Measurements from ENCODE around the gene MCM3AP. TPM values are rescaled to one million over a fixed set of nuclear protein-coding genes. Genes with fewer than 3 reads are reported as not detected.

MCM3AP gene
- total RNA-seq, 1 donor from 2014 or later: 92.2 TPM

DNA sequence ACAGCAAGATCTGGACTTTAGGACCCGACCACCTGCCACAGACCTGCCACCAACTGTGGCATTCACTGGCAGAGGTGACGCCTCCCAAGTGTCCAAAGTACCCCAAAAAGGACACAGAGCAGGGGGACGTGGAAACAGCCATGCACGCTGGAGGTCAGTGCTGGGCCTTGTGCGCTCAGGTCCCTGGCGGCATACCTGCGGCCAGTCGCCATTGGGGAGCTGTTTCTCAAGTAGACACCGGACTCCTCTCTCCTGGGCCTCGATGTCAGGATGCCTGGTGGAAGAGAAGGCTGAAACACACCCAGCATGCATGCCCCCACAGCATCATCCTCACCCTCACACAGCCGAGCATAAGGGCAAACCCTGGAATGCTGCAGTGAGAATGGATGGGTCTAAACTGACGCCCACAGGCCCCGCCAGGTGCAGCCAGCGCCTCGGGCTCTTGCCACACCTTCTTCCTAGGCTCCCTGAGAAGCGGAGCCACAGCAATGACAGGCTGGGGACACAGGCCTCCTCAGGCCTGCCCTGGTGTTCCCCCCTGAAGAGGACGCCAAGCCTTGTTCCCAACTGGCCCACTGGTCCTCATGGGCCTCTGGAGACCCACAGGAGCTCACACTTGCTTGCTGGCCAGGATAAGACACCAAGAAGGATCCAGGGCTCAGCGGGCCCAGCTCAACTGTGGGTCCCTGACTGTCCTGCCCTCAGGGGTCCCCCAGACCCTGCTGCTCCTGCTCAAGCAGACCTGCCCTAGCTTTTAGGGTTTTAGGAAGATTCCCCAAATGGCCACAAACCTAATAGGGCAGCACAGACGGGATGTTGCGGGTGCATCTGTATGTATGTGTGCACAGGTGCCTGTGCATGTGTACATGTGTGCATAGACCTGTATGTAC, 93.5 kb downstream of the MCM3AP start:
- no peaks in the 10 kb centered on the region for H3K9me3 ChIP-seq
- peaks cover 62% of the 10 kb centered on the region for H3K36me3 ChIP-seq
- no peak overlapping the region for H3K27ac ChIP-seq
- H3K4me1 ChIP-seq: no peaks in the 10 kb centered on the region
- TF ChIP-seq, protein P1, sequence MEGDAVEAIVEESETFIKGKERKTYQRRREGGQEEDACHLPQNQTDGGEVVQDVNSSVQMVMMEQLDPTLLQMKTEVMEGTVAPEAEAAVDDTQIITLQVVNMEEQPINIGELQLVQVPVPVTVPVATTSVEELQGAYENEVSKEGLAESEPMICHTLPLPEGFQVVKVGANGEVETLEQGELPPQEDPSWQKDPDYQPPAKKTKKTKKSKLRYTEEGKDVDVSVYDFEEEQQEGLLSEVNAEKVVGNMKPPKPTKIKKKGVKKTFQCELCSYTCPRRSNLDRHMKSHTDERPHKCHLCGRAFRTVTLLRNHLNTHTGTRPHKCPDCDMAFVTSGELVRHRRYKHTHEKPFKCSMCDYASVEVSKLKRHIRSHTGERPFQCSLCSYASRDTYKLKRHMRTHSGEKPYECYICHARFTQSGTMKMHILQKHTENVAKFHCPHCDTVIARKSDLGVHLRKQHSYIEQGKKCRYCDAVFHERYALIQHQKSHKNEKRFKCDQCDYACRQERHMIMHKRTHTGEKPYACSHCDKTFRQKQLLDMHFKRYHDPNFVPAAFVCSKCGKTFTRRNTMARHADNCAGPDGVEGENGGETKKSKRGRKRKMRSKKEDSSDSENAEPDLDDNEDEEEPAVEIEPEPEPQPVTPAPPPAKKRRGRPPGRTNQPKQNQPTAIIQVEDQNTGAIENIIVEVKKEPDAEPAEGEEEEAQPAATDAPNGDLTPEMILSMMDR (IDR thresholded peaks at IDR 0.05): no peak
- intact Hi-C loops (cut with DNase I): no loop called here
- ATAC-seq: no peak
- H3K27me3 ChIP-seq: no peaks in the 10 kb centered on the region
- DNase-seq: peak; percentile 36
- no peak overlapping the region for H3K4me3 ChIP-seq

DNA sequence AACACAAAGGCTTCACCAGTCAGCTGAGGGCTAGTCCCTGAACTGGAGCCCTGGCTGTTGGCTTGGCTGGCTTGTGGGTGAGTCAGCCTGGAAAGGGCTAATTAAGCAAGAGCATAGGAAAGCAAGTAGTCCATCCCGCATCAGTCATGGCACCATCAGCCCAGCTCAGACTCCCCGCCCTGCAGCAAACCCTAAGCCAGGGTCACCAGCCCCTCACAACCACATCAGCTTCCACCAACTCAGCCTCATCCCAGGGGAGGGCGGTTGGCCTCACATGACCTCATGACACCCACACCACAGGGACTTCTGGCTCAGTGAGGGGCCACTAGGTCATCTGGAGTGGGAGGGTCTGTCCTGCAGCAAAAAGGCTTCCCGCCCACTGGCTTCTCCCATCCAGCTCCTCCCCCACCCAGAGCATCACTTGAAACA, 94.1 kb downstream of the MCM3AP start:
- Histone ChIP-seq H3K27ac (no peak overlapping the region), H3K27me3 (no peaks in the 10 kb centered on the region), H3K4me1 (no peaks in the 10 kb centered on the region), H3K9me3 (no peaks in the 10 kb centered on the region), H3K36me3 (peaks cover 56% of the 10 kb centered on the region), H3K4me3 (no peak overlapping the region)
- TF ChIP-seq, protein P1 (IDR thresholded peaks at IDR 0.05): no peak
- ATAC-seq (no peak), DNase-seq (peak; percentile 36)
- intact Hi-C loops (cut with DNase I): no loop called here

DNA sequence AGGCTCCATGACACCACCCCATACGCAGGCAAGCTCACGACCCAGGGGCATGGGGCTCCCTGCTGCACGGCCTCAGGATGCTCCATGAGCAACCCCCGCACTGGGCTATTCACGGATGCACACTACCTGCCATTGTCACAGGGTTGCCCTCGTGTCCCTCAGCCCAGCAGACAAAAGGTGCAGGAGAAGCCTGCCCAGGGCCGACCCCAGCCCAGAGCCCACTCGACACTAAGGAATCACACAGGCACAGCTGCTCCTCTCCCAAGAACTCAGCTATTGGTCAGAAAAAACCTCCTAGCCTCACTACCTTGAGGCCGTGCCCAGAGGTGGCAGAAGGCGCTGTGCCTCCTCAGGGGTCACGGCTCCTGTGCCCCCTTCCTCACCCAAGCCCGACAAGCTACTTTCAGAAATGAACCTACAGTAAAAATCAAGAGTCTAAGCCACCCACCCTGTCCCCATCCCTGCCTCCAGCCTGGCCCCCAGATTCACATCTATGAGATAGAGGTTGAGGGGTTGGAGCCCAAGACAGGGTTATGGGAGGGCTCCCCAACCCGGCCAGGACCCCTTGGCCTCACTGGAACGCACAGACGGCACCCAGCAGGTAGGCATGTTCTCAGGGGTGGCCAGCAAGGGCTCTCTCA, 94.8 kb downstream of the MCM3AP start:
- Histone ChIP-seq H3K36me3 (peaks cover 49% of the 10 kb centered on the region), H3K27ac (no peak overlapping the region)

DNA sequence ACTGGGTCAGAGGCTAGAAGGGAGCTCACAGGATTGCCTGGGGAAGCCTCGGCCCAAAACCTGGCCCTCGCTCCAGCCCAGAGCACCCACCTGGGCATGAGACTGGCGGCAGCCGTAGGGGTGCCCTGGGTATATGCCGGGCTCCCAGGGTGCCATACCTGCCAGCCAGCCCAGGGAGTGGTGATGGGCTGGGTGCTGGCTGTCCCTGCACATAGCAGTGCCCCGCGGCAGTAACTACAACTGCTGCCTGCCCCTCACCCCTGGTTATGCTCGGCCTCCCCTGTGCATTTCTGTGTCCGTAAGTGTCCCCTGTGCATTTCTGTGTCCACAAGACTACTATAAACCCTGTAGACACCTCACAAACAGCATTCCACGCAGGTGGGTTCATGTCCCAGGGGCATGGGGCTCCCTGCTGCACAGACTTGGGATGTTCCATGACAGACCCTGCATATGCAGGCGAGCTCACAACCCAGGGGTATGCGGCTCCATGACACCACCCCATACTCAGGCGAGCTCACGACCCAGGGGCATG, 95.4 kb downstream of the MCM3AP start:
- no peak for ATAC-seq
- intact Hi-C loops (cut with DNase I): no loop called here
- DNase-seq: peak; percentile 54
- H3K4me1 ChIP-seq: no peaks in the 10 kb centered on the region
- H3K4me3 ChIP-seq: no peak overlapping the region
- H3K27me3 ChIP-seq: no peaks in the 10 kb centered on the region
- TF ChIP-seq, protein P1 (IDR thresholded peaks at IDR 0.05): no peak
- peak overlapping the region; percentile 73 for H3K27ac ChIP-seq
- H3K9me3 ChIP-seq: no peaks in the 10 kb centered on the region
- H3K36me3 ChIP-seq: peaks cover 43% of the 10 kb centered on the region

More for the DNA sequence above, 94.8 kb downstream of the MCM3AP start:
- Histone ChIP-seq H3K4me3 (no peak overlapping the region), H3K9me3 (no peaks in the 10 kb centered on the region), H3K4me1 (no peaks in the 10 kb centered on the region), H3K27me3 (no peaks in the 10 kb centered on the region)
- DNase-seq (peak; percentile 52), ATAC-seq (no peak)
- intact Hi-C loops (cut with DNase I): no loop called here
- TF ChIP-seq, protein P1 (IDR thresholded peaks at IDR 0.05): no peak

DNA sequence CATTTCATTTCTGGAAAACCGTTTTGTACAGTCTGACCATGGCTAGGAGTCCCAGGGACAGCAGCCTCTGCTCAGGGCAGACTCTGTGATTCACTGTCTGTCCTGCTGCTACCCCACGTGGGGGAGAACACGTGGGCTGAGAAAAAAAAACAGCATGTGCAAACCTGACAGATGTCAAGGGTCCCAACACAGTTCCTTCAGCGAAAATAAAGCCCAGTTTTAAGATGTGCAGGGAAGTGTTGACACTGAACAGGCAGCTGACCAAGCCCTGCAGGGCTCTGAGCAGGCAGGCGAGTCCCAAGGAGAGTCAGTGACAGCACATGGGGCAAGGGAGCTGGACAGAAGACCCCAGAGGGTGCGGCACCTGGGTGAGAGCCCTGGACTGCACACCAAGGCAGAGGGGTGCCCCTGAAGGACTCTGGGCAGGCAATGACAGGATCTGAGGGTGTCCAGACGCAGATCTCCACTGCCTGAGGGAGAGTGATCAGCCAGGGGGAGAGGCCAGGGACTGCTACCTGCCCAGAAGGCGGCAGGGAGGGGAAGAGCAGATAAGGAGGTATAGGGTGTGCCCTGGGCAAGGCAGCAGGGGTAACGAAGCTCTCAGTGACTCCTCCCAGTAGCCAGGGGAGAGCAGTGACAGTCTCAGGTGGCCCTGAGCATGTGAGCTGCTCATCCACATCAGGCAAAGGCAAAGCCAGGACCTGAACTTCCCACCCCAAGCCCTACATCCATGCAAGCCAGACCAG, 96.0 kb downstream of the MCM3AP start:
- Histone ChIP-seq H3K36me3 (peaks cover 37% of the 10 kb centered on the region), H3K4me1 (no peaks in the 10 kb centered on the region), H3K9me3 (no peaks in the 10 kb centered on the region), H3K4me3 (no peak overlapping the region), H3K27me3 (no peaks in the 10 kb centered on the region), H3K27ac (peak overlapping the region; percentile 73)
- no peak for ATAC-seq
- TF ChIP-seq, protein P1 (IDR thresholded peaks at IDR 0.05): no peak
- peak; percentile 53 for DNase-seq
- intact Hi-C loops (cut with DNase I): no loop called here

Measured in upper lobe of right lung (tissue), 1 donor.